ENCODE results near the gene DUXA. TPM values are rescaled to one million over a fixed set of nuclear protein-coding genes. Genes with fewer than 3 reads are reported as not detected.

The DUXA gene
- total and polyA plus RNA-seq, 10 of the 15 experiments (the other 5 are each of a cell fraction or from before 2014, with no cell fraction given) = not detected

DNA sequence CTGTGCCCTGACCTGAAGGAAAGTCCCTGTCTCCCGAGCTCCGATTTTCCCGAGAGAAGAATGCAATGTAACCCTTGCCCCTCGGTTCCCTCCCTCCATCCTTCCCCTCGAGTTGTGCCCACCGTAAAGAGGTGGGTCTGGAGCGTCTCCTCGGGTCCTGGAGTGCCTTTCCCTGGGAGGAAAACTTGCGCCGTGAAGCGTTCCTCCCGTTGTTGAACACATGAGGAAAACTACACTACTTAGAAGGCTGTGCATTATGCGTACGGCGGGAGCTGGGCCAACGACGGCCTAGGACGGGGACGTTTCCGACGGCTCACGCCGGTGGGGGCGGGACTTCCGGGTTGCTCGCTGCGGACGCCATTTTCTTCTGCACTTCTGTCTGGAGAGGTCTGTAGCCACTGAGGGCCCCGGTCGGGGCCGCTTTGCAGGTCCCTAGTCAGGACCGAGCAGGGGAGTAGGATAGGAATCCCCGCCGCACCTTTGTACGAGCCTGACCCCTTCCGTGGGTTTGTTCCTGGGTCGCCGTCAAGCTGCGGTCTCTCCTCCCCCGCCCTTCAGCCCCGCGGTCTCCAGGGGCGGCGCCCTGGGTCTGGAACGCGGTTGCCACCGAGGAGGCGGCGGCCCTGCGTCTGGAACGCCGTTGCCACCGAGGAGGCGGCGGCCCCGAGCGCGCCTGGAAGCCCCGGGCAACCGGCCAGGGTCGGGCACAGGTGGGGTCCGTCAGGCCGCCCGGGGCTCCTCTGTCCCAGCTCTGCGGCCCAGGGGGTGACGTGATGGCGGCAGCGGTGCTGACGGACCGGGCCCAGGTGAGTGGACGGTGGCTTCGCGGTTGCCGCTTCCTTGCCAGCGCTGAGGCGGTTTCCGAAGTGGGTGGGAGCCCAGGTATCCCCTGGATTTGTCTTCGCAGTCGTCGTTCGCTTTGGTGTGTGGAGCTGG, 24.1 kb upstream of the DUXA start, which contains the start of gene ZNF264 (continued):
- TF ChIP-seq, protein P1, sequence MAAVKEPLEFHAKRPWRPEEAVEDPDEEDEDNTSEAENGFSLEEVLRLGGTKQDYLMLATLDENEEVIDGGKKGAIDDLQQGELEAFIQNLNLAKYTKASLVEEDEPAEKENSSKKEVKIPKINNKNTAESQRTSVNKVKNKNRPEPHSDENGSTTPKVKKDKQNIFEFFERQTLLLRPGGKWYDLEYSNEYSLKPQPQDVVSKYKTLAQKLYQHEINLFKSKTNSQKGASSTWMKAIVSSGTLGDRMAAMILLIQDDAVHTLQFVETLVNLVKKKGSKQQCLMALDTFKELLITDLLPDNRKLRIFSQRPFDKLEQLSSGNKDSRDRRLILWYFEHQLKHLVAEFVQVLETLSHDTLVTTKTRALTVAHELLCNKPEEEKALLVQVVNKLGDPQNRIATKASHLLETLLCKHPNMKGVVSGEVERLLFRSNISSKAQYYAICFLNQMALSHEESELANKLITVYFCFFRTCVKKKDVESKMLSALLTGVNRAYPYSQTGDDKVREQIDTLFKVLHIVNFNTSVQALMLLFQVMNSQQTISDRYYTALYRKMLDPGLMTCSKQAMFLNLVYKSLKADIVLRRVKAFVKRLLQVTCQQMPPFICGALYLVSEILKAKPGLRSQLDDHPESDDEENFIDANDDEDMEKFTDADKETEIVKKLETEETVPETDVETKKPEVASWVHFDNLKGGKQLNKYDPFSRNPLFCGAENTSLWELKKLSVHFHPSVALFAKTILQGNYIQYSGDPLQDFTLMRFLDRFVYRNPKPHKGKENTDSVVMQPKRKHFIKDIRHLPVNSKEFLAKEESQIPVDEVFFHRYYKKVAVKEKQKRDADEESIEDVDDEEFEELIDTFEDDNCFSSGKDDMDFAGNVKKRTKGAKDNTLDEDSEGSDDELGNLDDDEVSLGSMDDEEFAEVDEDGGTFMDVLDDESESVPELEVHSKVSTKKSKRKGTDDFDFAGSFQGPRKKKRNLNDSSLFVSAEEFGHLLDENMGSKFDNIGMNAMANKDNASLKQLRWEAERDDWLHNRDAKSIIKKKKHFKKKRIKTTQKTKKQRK (IDR thresholded peaks at IDR 0.05; ENCODE audit: low read depth, low read length) = no peak
- TF ChIP-seq, protein P2, sequence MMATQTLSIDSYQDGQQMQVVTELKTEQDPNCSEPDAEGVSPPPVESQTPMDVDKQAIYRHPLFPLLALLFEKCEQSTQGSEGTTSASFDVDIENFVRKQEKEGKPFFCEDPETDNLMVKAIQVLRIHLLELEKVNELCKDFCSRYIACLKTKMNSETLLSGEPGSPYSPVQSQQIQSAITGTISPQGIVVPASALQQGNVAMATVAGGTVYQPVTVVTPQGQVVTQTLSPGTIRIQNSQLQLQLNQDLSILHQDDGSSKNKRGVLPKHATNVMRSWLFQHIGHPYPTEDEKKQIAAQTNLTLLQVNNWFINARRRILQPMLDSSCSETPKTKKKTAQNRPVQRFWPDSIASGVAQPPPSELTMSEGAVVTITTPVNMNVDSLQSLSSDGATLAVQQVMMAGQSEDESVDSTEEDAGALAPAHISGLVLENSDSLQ (IDR thresholded peaks at IDR 0.05) = peak; percentile 63
- no peak for TF ChIP-seq JUND (IDR thresholded peaks at IDR 0.05; ENCODE audit: low read depth, low read length)
- peak; percentile 41; the same call in 1 of the 2 replicates for TF ChIP-seq RB1 (IDR thresholded peaks at IDR 0.05; ENCODE audit: borderline replicate concordance)
- peak; percentile 87 for TF ChIP-seq IKZF1 (conservative IDR thresholded peaks at IDR 0.05)
- TF ChIP-seq MEF2B (IDR thresholded peaks at IDR 0.05; ENCODE audit: partially characterized antibody, poor library complexity, severe bottlenecking) = peak; percentile 31
- no peak for TF ChIP-seq FOS (IDR thresholded peaks at IDR 0.05; ENCODE audit: borderline replicate concordance, extremely low read depth, insufficient read length)
- TF ChIP-seq CEBPB (IDR thresholded peaks at IDR 0.05; ENCODE audit: borderline replicate concordance in 1 of 2, low read depth in 2 of 2, low read length in 2 of 2) = no peak
- TF ChIP-seq, protein P3, sequence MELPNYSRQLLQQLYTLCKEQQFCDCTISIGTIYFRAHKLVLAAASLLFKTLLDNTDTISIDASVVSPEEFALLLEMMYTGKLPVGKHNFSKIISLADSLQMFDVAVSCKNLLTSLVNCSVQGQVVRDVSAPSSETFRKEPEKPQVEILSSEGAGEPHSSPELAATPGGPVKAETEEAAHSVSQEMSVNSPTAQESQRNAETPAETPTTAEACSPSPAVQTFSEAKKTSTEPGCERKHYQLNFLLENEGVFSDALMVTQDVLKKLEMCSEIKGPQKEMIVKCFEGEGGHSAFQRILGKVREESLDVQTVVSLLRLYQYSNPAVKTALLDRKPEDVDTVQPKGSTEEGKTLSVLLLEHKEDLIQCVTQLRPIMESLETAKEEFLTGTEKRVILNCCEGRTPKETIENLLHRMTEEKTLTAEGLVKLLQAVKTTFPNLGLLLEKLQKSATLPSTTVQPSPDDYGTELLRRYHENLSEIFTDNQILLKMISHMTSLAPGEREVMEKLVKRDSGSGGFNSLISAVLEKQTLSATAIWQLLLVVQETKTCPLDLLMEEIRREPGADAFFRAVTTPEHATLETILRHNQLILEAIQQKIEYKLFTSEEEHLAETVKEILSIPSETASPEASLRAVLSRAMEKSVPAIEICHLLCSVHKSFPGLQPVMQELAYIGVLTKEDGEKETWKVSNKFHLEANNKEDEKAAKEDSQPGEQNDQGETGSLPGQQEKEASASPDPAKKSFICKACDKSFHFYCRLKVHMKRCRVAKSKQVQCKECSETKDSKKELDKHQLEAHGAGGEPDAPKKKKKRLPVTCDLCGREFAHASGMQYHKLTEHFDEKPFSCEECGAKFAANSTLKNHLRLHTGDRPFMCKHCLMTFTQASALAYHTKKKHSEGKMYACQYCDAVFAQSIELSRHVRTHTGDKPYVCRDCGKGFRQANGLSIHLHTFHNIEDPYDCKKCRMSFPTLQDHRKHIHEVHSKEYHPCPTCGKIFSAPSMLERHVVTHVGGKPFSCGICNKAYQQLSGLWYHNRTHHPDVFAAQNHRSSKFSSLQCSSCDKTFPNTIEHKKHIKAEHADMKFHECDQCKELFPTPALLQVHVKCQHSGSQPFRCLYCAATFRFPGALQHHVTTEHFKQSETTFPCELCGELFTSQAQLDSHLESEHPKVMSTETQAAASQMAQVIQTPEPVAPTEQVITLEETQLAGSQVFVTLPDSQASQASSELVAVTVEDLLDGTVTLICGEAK (IDR thresholded peaks at IDR 0.05; ENCODE audit: borderline replicate concordance) = peak; percentile 87
- TF ChIP-seq BACH1 (IDR thresholded peaks at IDR 0.05; ENCODE audit: borderline replicate concordance) = 0 out of 2 replicates have a peak, but pooled peaks have one; percentile 33
- TF ChIP-seq IKZF2 (IDR thresholded peaks at IDR 0.05) = peak in 1 of 2 experiments; percentile 40; a peak in 1 of 4 replicates
- peak; percentile 89 for TF ChIP-seq POLR2A (IDR thresholded peaks at IDR 0.05; ENCODE audit: low read depth, low read length)
- TF ChIP-seq DPF2 (IDR thresholded peaks at IDR 0.05) = peak; percentile 60; the same call in 1 of the 2 replicates
- TF ChIP-seq SMAD5 (IDR thresholded peaks at IDR 0.05; ENCODE audit: low read depth) = peak; percentile 71
- TF ChIP-seq POLR2AphosphoS5 (IDR thresholded peaks at IDR 0.05; ENCODE audit: low read length) = peak; percentile 90
- TF ChIP-seq, protein P4, sequence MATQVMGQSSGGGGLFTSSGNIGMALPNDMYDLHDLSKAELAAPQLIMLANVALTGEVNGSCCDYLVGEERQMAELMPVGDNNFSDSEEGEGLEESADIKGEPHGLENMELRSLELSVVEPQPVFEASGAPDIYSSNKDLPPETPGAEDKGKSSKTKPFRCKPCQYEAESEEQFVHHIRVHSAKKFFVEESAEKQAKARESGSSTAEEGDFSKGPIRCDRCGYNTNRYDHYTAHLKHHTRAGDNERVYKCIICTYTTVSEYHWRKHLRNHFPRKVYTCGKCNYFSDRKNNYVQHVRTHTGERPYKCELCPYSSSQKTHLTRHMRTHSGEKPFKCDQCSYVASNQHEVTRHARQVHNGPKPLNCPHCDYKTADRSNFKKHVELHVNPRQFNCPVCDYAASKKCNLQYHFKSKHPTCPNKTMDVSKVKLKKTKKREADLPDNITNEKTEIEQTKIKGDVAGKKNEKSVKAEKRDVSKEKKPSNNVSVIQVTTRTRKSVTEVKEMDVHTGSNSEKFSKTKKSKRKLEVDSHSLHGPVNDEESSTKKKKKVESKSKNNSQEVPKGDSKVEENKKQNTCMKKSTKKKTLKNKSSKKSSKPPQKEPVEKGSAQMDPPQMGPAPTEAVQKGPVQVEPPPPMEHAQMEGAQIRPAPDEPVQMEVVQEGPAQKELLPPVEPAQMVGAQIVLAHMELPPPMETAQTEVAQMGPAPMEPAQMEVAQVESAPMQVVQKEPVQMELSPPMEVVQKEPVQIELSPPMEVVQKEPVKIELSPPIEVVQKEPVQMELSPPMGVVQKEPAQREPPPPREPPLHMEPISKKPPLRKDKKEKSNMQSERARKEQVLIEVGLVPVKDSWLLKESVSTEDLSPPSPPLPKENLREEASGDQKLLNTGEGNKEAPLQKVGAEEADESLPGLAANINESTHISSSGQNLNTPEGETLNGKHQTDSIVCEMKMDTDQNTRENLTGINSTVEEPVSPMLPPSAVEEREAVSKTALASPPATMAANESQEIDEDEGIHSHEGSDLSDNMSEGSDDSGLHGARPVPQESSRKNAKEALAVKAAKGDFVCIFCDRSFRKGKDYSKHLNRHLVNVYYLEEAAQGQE (IDR thresholded peaks at IDR 0.05; ENCODE audit: low read depth, low read length) = peak; percentile 29; the same call in 1 of the 2 replicates

Data from GM12878 (cell line).